Neural cell (in vitro differentiated cells): ENCODE data around the gene DGKD. TPM values are rescaled to one million over a fixed set of nuclear protein-coding genes. Genes with fewer than 3 reads are reported as not detected.

Source experiments
- H2AFZ ChIP-seq: fragments of 200-600, 300-800 bp; sonication (generic), shearing (Covaris generic); 2 replicates; pipeline ENCODE4 v1.6.0; 2014; ENCODE audit warnings: low read depth, mild to moderate bottlenecking, antibody characterized with exemption, low read length, moderate library complexity
- H3F3A ChIP-seq: fragments of 200-600 bp; shearing (Covaris generic); 2 replicates; pipeline ENCODE4 v1.6.1; 2016; ENCODE audit warnings: mild to moderate bottlenecking, moderate library complexity, mixed read lengths, antibody characterized with exemption, low read length; ENCODE audit not compliant: insufficient read depth, poor library complexity, severe bottlenecking
- H3K27ac ChIP-seq: fragments of 200-600, 300-800 bp; sonication (generic), shearing (Covaris generic); 2 replicates; pipeline ENCODE4 v1.5.1; 2014; ENCODE audit warnings: mild to moderate bottlenecking, low read length, moderate library complexity
- H3K27me3 ChIP-seq: fragments of 300-800, 200-600 bp; sonication (generic), shearing (Covaris generic); 2 replicates; pipeline ENCODE4 v1.6.0; 2014; ENCODE audit warnings: mild to moderate bottlenecking, low read depth, low read length, moderate library complexity; ENCODE audit not compliant: insufficient read depth
- H3K36me3 ChIP-seq: fragments of 300-800, 200-600 bp; sonication (generic), shearing (Covaris generic); 2 replicates; pipeline ENCODE4 v1.5.1; 2014; ENCODE audit warnings: mild to moderate bottlenecking, antibody characterized with exemption, low read length, moderate library complexity; ENCODE audit not compliant: insufficient read depth
- H3K4me2 ChIP-seq: fragments of 300-800, 200-600 bp; sonication (generic), shearing (Covaris generic); 2 replicates; pipeline ENCODE4 v1.6.0; 2014; ENCODE audit warnings: mild to moderate bottlenecking, low read length
- H3K4me3 ChIP-seq: fragments of 300-800, 200-600 bp; sonication (generic), shearing (Covaris generic); 2 replicates; pipeline ENCODE4 v1.5.1; 2014; ENCODE audit warnings: mild to moderate bottlenecking, low read length, moderate library complexity
- H3K79me2 ChIP-seq: fragments of 200-600 bp; shearing (Covaris generic); replicated peaks from 2 replicates; pipeline ENCODE4 v1.6.0; 2014; ENCODE audit warnings: mild to moderate bottlenecking, low read length, moderate library complexity; ENCODE audit not compliant: insufficient read depth
- H3K9ac ChIP-seq: fragments of 300-800, 200-600 bp; sonication (generic), shearing (Covaris generic); 2 replicates; pipeline ENCODE4 v1.6.1; 2016; ENCODE audit warnings: mild to moderate bottlenecking, low read length, mixed read lengths
- H3K9me2 ChIP-seq: fragments of 200-600 bp; shearing (Covaris generic); 2 replicates; pipeline ENCODE4 v1.6.1; 2016; ENCODE audit warnings: mild to moderate bottlenecking, low read length, mixed read lengths; ENCODE audit not compliant: insufficient read depth
- H3K9me3 ChIP-seq: fragments of 200-600, 300-800 bp; sonication (generic), shearing (Covaris generic); 2 replicates; pipeline ENCODE4 v1.6.1; 2016; ENCODE audit warnings: mild to moderate bottlenecking, mixed run types, low read length, moderate library complexity, mixed read lengths
- H4K20me1 ChIP-seq: fragments of 200-600 bp; shearing (Covaris generic); 2 replicates; pipeline ENCODE4 v1.6.1; 2016; ENCODE audit warnings: mild to moderate bottlenecking, mixed run types; ENCODE audit not compliant: insufficient read depth
- CTCF ChIP-seq: fragments of 450-650 bp; IDR thresholded peaks from 2 replicates; pipeline ENCODE4 v1.5.1; 2014; ENCODE audit warnings: antibody characterized with exemption, mild to moderate bottlenecking, moderate library complexity; ENCODE audit not compliant: poor library complexity, severe bottlenecking
- EZH2 ChIP-seq: fragments of 200-600, 300-800 bp; shearing (Covaris generic), sonication (generic); IDR thresholded peaks from 2 replicates; pipeline ENCODE4 v1.6.1; 2014; ENCODE audit warnings: antibody characterized with exemption, low read length, borderline replicate concordance, mild to moderate bottlenecking; ENCODE audit not compliant: insufficient read depth, poor library complexity, severe bottlenecking
- MXI1 ChIP-seq: fragments of 450-650 bp; conservative IDR thresholded peaks from 2 replicates; pipeline ENCODE4 v1.6.1; 2014; ENCODE audit warnings: antibody characterized with exemption, mild to moderate bottlenecking; ENCODE audit not compliant: poor library complexity, severe bottlenecking
- POLR2AphosphoS5 ChIP-seq: IDR thresholded peaks from 2 replicates; pipeline ENCODE4 v1.6.1; 2012
- RAD21 ChIP-seq: fragments of 450-650 bp; conservative IDR thresholded peaks from 2 replicates; pipeline ENCODE4 v1.6.1; 2014; ENCODE audit warnings: antibody characterized with exemption, mild to moderate bottlenecking, moderate library complexity
- REST ChIP-seq: IDR thresholded peaks from 2 replicates; pipeline ENCODE4 v1.6.1; 2012; ENCODE audit warnings: borderline replicate concordance
- TAF1 ChIP-seq: IDR thresholded peaks from 2 replicates; pipeline ENCODE4 v1.6.1; 2012; ENCODE audit warnings: low read depth
- polyA plus RNA-seq: library from polyadenylated mRNA; depleted of rRNA; stranded (reverse); fragments of >200 nt; gene quantifications from 2 replicates; pipeline ENCODE4 v1.2.3, GENCODE V29; 2014

The DGKD gene
- polyA plus RNA-seq, 1 donor from 2014 or later = 36.4 TPM

GRCh38 chr2:233477548-233478433, 123.5 kb downstream of the DGKD start:
- H3K27ac ChIP-seq = no peak overlapping the region

GRCh38 chr2:233479616-233480489, 125.6 kb downstream of the DGKD start:
- H3K27ac ChIP-seq = no peak overlapping the region
- H3K4me2 ChIP-seq = no peak overlapping the region
- no peaks in the 10 kb centered on the region for H3K79me2 ChIP-seq

More at GRCh38 chr2:233477548-233478433, 123.5 kb downstream of the DGKD start:
- Histone ChIP-seq H3K9me3 (no peaks in the 10 kb centered on the region), H3K4me3 (no peak overlapping the region), H3K9ac (no peak overlapping the region), H4K20me1 (no peaks in the 10 kb centered on the region), H2AFZ (no peak overlapping the region), H3K79me2 (no peaks in the 10 kb centered on the region), H3K9me2 (no peaks in the 10 kb centered on the region), H3K27me3 (no peaks in the 10 kb centered on the region), H3K36me3 (no peaks in the 10 kb centered on the region), H3K4me2 (no peak overlapping the region), H3F3A (no peaks in the 10 kb centered on the region)
- TF ChIP-seq MXI1 = no peak
- no peak for TF ChIP-seq TAF1
- no peak for TF ChIP-seq RAD21
- TF ChIP-seq EZH2 = no peak
- no peak for TF ChIP-seq REST

More at GRCh38 chr2:233479616-233480489, 125.6 kb downstream of the DGKD start:
- H3K9me2 ChIP-seq = no peaks in the 10 kb centered on the region
- no peaks in the 10 kb centered on the region for H3K36me3 ChIP-seq
- H3K9ac ChIP-seq = no peak overlapping the region
- H2AFZ ChIP-seq = no peak overlapping the region
- no peaks in the 10 kb centered on the region for H3K27me3 ChIP-seq
- H3K9me3 ChIP-seq = no peaks in the 10 kb centered on the region
- H4K20me1 ChIP-seq = no peaks in the 10 kb centered on the region
- H3K4me3 ChIP-seq = no peak overlapping the region
- no peaks in the 10 kb centered on the region for H3F3A ChIP-seq
- TF ChIP-seq MXI1 (no peak), RAD21 (no peak), POLR2AphosphoS5 (no peak), CTCF (no peak), TAF1 (no peak), REST (no peak), EZH2 (no peak)
